Gastroesophageal sphincter (tissue), 4 donors: ENCODE data around the gene OR2A5. TPM values are rescaled to one million over a fixed set of nuclear protein-coding genes. Genes with fewer than 3 reads are reported as not detected.

Source experiments
- ATAC-seq: fragments of 150-250 bp; one replicate; pipeline ENCODE4 v1.9.1; 2016; ENCODE audit warnings: mild to moderate bottlenecking, moderate library complexity
- H3K27ac ChIP-seq, 4 donors: fragments of 200-600 bp; sonication (generic) in 3 of 4; 1 replicate in 3 of 4; 2 replicates in 1 of 4; pipeline ENCODE4 v1.5.1; 2016 to 2019
- H3K27me3 ChIP-seq: fragments of 200-600 bp; sonication (generic); one replicate; pipeline ENCODE4 v1.5.1; 2019
- H3K36me3 ChIP-seq, 2 donors: fragments of 200-600 bp; sonication (generic); one replicate each; pipeline ENCODE4 v1.5.1; 2019; ENCODE audit warnings: control low read depth in 1 of 2
- H3K4me1 ChIP-seq, 3 donors: fragments of 200-600 bp; sonication (generic); 1 replicate in 2 of 3; 2 replicates in 1 of 3; pipeline ENCODE4 v1.5.1; 2016 to 2019; ENCODE audit warnings: control low read depth in 2 of 3
- H3K4me3 ChIP-seq, 2 donors: fragments of 200-600 bp; sonication (generic); one replicate each; pipeline ENCODE4 v1.5.1; 2019; ENCODE audit warnings: mild to moderate bottlenecking in 1 of 2, moderate library complexity in 1 of 2
- H3K9me3 ChIP-seq, 3 donors: fragments of 200-600 bp; sonication (generic); one replicate each; pipeline ENCODE4 v1.5.1; 2017 to 2019; ENCODE audit warnings: control low read depth in 2 of 3
- CTCF ChIP-seq, 4 experiments: fragments of 200-600 bp in 2 of 4; fragments of 450-650 bp in 2 of 4; sonication (generic) in 1 of 4; IDR thresholded peaks; one replicate each; pipeline ENCODE4 v1.5.1; 2017 to 2019; ENCODE audit warnings: antibody characterized with exemption in 4 of 4, mild to moderate bottlenecking in 2 of 4, moderate library complexity in 2 of 4
- EP300 ChIP-seq: sonication (generic); formaldehyde crosslinking; IDR thresholded peaks from one replicate; pipeline ENCODE4 v1.6.1; 2017; ENCODE audit warnings: antibody characterized with exemption, mild to moderate bottlenecking
- POLR2A ChIP-seq, 2 donors: fragments of 450-650 bp; IDR thresholded peaks; one replicate each; pipeline ENCODE4 v1.6.1; 2017; ENCODE audit warnings: antibody characterized with exemption in 2 of 2, mild to moderate bottlenecking in 2 of 2, moderate library complexity in 1 of 2
- POLR2AphosphoS5 ChIP-seq: sonication (generic); formaldehyde crosslinking; IDR thresholded peaks from one replicate; pipeline ENCODE4 v1.6.1; 2017; ENCODE audit warnings: antibody characterized with exemption
- WGBS, 2 donors: methylation state at CpG; one replicate each; pipeline ENCODE4 v1.1.5; 2018; ENCODE audit warnings: low coverage in 1 of 2; 5-methylcytosine and 5-hydroxymethylcytosine counted together
- total RNA-seq, 4 donors: library from RNA; depleted of rRNA; stranded (reverse); fragments of >200 nt; gene quantifications; one replicate each; pipeline ENCODE4 v1.1.0, GENCODE V29; 2016

The OR2A5 gene
- total RNA-seq, 4 donors from 2014 or later, result not detected

GRCh38 chr7:144063710-144064109 lies 15.0 kb downstream of the OR2A5 start:
- ATAC-seq, result no peak
- H3K4me1 ChIP-seq, result no peaks in the 10 kb centered on the region
- no peaks in the 10 kb centered on the region for H3K36me3 ChIP-seq
- no peaks in the 10 kb centered on the region for H3K27me3 ChIP-seq
- H3K9me3 ChIP-seq, result peaks cover 0 to 12% (median 0%) of the 10 kb centered on the region in 3 donors
- H3K4me3 ChIP-seq, result no peak overlapping the region
- 21 to 43% methylated on average over 3 of the region's 3 CpGs for WGBS, 2 donors
- no peak for TF ChIP-seq EP300
- no peak for TF ChIP-seq CTCF (IDR thresholded peaks at IDR 0.05)
- no peak for TF ChIP-seq POLR2A (IDR thresholded peaks at IDR 0.05)
- no peak for TF ChIP-seq POLR2AphosphoS5
- H3K27ac ChIP-seq, result no peak overlapping the region

GRCh38 chr7:144069511-144069910 lies 20.8 kb downstream of the OR2A5 start, which contains the start of gene OR2A25:
OR2A25 (plus strand) TSS chr7:144069811; CDS start chr7:144074220, 4,409 bp downstream.
- no peaks in the 10 kb centered on the region for H3K27me3 ChIP-seq
- no peak within 1 kb of the TSS for H3K27ac ChIP-seq
- 67 to 82% methylated on average over 1 of the region's 1 CpG for WGBS, 2 donors

GRCh38 chr7:144069953-144070352 lies 21.2 kb downstream of the OR2A5 start:
- WGBS, 2 donors, result 60 to 67% methylated on average over 2 of the region's 2 CpGs
- Histone ChIP-seq H3K9me3 (no peaks in the 10 kb centered on the region), H3K4me3 (no peak overlapping the region), H3K36me3 (no peaks in the 10 kb centered on the region), H3K27me3 (no peaks in the 10 kb centered on the region), H3K27ac (no peak overlapping the region), H3K4me1 (no peaks in the 10 kb centered on the region)
- no peak for ATAC-seq
- TF ChIP-seq POLR2A (IDR thresholded peaks at IDR 0.05) (no peak), EP300 (no peak), CTCF (IDR thresholded peaks at IDR 0.05) (no peak), POLR2AphosphoS5 (no peak)

More at GRCh38 chr7:144069511-144069910, 20.8 kb downstream of the OR2A5 start, which contains the start of gene OR2A25:
- no peak for ATAC-seq
- TF ChIP-seq POLR2AphosphoS5, result no peak
- no peak for TF ChIP-seq CTCF (IDR thresholded peaks at IDR 0.05)
- no peak for TF ChIP-seq POLR2A (IDR thresholded peaks at IDR 0.05)
- no peak for TF ChIP-seq EP300
- Histone ChIP-seq H3K4me1 (no peaks in the 10 kb centered on the region), H3K9me3 (no peaks in the 10 kb centered on the region), H3K36me3 (no peaks in the 10 kb centered on the region), H3K4me3 (no peak within 1 kb of the TSS)

- Histone ChIP-seq H3K27me3 (no peaks in the 10 kb centered on the region), H3K27ac (no peak overlapping the region), H3K9me3 (no peaks in the 10 kb centered on the region), H3K36me3 (no peaks in the 10 kb centered on the region), H3K4me3 (no peak overlapping the region), H3K4me1 (no peaks in the 10 kb centered on the region)
- 80 to 82% methylated on average over 4 to 8 of the region's 8 CpGs for WGBS, 2 donors
- TF ChIP-seq CTCF (IDR thresholded peaks at IDR 0.05) (no peak), POLR2AphosphoS5 (no peak), POLR2A (IDR thresholded peaks at IDR 0.05) (no peak), EP300 (no peak)
- ATAC-seq, result no peak
These were observed 25.6 kb downstream of the OR2A5 start for GRCh38 chr7:144074374-144074773.

GRCh38 chr7:144085978-144086377 lies 37.2 kb downstream of the OR2A5 start, which contains the start of gene OR2A12:
OR2A12 (plus strand) TSS chr7:144086278; CDS start chr7:144095108, 8,830 bp downstream.
- ATAC-seq, result no peak
- Histone ChIP-seq H3K27ac (no peak within 1 kb of the TSS), H3K4me1 (no peaks in the 10 kb centered on the region), H3K9me3 (peaks cover 0 to 5% (median 0%) of the 10 kb centered on the region in 3 donors), H3K4me3 (no peak within 1 kb of the TSS), H3K27me3 (no peaks in the 10 kb centered on the region), H3K36me3 (no peaks in the 10 kb centered on the region)
- TF ChIP-seq CTCF (IDR thresholded peaks at IDR 0.05), result no peak
- TF ChIP-seq POLR2AphosphoS5, result no peak
- WGBS, 2 donors, result 73 to 79% methylated on average over 1 to 2 of the region's 2 CpGs
